H54 (cell line): Measurements from ENCODE around the gene POPDC3.

ENCODE experiments used
- DNase-seq: peaks from one replicate; pipeline ENCODE4 v3.0.0; 2011; ENCODE audit warnings: low spot score, mixed read lengths; ENCODE audit not compliant: insufficient read length
- FAIRE-seq: peaks from 3 replicates; lab custom pipeline; 2011; peaks lifted over from hg19 to GRCh38; lab: Jason Lieb, UNC
- POLR2A ChIP-seq: IDR thresholded peaks from 2 replicates; pipeline ENCODE4 v1.6.1; 2011; ENCODE audit warnings: low read depth, mild to moderate bottlenecking, low read length

The POPDC3 gene

DNA sequence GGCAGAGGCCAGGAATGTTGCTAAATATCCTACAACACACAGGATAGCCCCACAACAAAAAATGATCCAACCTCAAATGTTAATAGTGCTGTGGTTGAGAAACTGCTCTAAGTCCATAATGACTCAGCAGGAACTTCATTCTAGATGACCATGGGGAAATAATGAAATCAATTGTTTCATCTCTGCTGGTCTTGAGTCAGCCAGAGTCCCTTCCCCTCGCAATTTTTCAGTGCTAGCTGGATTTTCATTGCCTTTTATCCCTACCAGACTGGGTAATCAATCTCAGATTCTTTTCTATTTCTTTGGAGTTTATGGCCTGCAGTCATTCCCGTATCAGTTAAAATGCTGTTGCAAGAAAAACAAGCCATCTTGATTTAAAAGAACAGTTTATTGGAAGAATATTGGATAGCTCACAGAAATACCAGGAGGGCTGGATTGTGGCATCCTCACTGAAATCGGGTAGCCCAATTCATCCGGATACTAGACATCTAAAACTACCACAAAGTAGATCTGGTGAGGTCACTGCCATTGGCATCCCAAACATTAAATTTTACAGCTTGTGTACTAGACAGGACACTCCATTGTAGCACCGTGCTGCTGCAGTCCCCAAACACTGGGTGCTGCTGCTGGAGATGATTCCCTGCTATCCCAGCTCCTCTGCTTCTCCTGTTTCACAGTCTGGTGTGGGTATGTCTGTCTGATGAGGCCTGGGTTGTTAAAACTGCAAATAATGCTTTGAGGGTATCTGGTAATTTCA, 30.3 kb upstream of the POPDC3 start:
- DNase-seq = peak; percentile 10
- FAIRE-seq = peak; percentile 43

DNA sequence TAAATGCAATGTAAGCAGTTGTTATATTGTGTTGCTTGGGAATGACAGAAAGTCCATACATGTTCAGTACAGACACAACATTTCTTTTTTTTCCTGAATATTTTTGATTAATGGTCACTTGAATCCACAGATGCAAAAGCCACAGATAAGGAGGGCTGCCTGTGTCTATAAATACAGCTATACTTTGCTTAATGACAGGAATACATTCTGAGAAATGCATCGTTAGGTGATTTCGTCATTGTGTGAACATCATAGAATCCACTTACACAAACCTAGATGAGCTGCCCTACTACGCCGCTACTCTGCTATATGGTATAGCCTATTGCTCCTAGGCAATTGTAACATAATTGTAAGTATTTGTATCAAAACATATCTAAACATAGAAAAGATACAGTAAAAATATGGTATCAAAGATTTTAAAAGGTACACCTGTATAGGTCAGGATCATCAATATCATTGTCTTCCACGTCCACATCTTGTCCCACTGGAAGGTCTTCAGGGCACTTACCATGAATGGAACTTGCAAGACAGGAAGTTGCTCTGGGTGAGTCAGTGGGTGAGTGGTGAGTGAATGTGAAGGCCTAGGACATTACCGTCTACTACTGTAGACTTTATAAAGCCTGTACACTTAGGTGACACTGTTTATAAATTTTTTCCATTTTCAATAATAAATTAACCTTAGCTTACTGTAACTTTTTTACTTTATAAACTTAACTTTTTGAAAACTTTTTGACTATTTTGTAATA, 27.9 kb upstream of the POPDC3 start:
- FAIRE-seq = no peak
- no peak for TF ChIP-seq POLR2A
- no peak for DNase-seq

More for the DNA sequence above, 30.3 kb upstream of the POPDC3 start:
- no peak for TF ChIP-seq POLR2A

DNA sequence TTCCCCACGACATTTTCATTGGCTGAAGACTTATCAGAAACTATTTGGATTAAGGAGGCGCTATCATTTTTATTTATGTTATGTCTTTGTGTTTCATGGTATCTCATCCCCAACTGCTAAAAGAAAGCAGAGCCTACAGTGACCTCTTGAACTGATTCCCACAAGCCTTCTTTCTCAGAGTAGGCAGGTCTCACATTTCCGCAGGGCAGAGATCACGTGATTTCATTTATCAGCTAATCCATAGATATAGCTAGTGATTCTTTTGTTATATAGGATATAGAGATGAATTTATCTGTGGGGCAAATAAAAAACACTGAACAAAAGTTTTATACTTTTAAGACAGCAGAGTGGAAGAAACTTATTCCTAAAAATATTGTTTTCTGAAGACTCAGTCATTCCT, 25.0 kb upstream of the POPDC3 start:
- no peak for TF ChIP-seq POLR2A
- no peak for DNase-seq
- no peak for FAIRE-seq

DNA sequence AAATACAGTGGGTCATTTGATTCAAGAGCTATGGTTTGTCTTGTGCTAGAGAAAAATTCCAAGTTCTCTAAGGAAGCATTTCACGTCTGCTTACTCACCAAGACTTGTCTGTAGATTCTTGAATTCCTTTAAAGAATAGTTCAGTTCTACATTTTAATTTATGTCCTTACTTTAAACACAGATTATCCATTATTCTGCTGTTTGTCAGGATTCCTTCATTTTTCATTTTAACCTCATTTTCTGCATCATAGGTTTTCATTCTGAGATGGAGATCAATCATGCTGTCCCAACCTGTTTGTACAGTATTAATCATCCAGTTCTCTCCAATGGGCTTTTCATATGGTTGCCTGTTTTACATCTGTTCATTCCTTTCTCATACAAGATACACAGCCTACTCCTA, 24.5 kb upstream of the POPDC3 start:
- TF ChIP-seq POLR2A = no peak
- FAIRE-seq = no peak

DNA sequence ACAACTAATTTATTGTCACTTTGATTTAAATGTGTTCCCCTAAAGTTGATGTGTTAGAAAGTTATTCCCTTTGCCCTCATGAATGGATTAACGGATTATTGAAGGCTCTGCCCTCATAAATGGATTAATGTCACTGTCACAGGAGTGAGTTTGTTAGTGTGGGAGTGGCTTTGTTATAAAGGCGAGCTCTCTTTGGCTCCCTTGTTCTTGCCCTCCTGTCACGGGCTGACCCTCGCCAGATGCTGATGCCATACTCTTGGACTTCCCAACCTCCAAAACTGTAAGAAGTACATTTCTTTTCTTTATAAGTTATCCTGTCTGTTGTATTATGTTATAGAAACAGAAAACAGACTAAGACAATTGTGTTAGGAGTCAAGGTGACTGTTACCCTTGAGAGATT, 22.7 kb upstream of the POPDC3 start:
- TF ChIP-seq POLR2A = no peak
- FAIRE-seq (no peak), DNase-seq (no peak)

More for the DNA sequence above, 24.5 kb upstream of the POPDC3 start:
- DNase-seq = no peak

DNA sequence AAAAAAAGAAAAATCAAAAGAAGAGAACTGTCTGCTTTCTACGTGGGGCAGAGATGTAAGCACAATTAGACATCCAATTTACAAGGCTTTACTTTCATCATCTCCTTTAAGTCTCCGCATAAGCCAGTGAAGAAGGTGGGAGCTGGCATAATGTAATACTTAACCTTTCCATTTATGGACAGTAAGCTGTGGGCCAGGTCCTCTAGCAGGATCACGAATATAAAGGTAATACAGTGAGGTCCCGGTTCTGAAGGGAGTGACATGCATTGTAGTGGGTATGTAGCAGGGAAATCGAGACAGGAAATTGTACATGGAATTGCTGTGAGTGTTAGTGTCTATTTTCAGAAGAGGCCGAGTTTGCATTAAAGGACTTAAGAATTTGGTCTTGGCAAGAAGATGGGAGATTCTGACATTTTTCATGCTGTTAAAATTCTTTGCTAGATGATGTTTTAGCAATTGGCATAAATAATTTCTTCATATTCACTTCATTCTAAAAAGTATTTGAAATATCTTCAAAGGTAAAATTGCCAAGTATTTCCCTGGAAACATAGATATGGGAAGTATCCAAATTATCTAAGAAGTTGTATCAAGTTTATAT, 20.4 kb upstream of the POPDC3 start:
- DNase-seq = no peak
- FAIRE-seq = no peak
- TF ChIP-seq POLR2A = no peak

DNA sequence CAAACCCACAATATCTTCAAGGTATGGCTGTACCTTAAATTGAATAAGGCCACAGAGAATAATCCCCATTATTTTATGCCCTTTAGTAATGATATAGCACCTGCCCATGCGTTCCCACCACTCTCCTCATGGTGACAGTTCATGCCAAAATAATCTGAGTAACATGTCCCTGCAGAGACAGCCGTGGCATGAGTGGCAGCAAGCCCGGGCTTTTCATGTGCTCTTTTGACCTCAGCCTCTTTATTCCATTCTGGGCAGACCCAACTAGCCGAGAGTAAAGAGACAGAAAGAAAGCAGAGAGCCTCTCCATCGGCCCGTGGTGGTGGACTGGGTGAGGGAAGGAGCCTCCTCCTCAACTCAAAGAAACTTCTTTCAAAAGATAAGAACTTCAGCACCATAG, 19.9 kb upstream of the POPDC3 start:
- FAIRE-seq (no peak), DNase-seq (no peak)
- TF ChIP-seq POLR2A = no peak

DNA sequence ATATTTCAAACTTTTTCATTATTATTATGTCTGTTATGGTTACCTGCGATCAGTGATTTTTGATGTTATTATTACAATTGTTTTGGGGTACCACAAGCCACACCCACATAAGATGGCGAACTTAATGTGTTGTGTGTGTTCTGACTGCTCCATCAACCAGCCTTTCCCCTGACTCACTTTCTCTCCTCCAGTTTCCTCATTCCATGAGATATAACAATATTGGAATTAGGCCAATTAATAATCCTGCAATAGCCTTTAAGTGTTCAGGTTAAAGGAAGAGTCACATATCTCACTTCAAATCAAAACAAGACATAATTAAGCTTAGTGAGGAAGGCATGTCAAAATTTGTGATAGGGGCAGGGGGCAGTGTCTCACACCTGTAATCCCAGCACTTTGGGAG, 16.3 kb upstream of the POPDC3 start:
- TF ChIP-seq POLR2A = no peak
- FAIRE-seq (no peak), DNase-seq (no peak)

DNA sequence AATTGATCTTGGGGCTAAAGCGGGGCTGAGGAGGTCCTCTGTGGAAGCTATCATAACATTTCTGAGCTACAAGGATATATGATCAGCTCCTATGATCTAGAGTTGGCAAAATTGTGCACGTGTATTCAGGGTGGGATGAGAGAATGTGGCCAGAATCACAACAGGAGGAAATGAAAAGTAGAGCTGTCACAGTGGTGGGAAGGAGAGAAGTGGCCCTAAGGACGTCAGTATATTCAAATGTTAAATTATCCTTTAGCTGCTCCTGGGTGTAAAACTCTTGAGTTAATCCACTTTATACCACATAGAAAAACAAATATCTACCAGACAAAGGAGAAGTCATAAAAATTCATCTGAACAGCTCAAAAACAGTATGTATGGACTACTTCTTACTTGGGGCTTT, 14.8 kb upstream of the POPDC3 start:
- no peak for TF ChIP-seq POLR2A
- DNase-seq (no peak), FAIRE-seq (no peak)

DNA sequence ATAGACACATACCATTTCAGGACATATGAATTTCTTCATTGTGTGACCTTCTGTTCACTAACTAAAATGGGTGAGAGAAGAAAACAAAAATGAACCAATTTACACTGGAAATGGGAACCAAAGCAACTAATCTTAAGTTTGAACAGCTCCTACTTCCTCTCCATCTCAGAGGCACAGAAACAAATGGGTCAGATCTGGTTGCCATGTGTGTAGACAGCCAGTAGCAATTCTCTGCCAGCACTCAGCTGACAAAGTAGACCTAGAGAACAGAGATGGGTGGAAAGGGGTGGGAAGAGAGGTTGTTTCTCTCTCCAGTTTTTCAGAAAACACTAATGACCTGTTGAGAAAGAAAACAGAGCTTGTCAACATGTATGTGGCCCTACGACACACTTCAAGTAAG, 14.3 kb upstream of the POPDC3 start:
- DNase-seq = no peak
- no peak for TF ChIP-seq POLR2A
- FAIRE-seq = no peak

DNA sequence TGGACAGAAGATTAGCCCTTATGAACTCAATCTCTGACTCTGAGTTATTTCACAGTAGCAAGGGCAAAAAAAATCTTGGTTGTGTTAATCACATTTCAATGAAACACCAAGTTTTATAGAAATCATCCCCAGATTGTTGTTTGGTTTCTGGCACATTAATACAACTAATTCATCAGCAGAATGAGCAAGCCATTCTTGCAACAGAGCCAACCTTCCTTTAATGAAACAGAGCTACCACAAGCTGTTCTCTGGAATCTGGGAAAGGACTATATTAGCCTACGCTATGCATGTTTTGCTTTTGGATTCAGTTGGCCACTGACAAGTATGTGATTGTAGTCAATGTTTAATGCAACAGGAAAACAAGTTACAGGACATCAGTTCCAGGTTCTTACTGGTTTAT, 13.8 kb upstream of the POPDC3 start:
- DNase-seq (no peak), FAIRE-seq (no peak)
- TF ChIP-seq POLR2A = no peak

DNA sequence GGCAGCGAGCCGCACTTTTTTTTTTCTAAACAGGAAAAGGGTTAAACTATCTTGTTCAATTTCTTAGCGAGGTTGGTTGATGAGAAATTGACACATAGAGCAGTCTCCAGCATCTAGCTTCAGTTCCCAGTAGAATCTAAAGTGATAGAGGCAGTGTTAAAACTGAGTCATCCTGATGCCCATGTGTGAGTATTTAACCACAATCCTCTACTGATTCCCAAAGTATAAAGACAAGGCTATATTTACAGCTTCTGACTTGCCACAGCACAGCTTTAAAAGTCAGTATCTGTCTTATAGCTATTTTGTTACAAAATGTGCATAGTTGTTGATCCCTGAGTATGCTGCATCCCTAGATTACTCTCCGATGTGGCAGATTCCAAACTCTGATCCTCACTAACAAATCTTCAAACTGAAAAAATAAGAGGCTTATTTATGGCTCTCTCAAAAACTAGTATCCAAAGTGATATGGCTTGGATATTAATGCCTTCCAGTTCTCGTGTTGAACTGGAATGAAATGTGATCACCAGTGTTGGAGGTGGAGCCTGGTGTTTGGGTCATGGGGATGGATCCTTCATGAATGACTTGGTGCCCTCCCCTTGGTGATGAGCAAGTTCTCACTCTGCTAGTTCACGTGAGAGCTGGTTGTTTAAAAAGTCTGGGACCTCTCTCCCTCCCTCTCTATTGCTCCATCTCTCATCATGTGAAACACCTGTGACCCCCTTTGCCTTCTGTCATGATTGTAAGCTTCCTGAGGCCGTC, 13.1 kb upstream of the POPDC3 start:
- no peak for FAIRE-seq
- no peak for TF ChIP-seq POLR2A
- DNase-seq = no peak

DNA sequence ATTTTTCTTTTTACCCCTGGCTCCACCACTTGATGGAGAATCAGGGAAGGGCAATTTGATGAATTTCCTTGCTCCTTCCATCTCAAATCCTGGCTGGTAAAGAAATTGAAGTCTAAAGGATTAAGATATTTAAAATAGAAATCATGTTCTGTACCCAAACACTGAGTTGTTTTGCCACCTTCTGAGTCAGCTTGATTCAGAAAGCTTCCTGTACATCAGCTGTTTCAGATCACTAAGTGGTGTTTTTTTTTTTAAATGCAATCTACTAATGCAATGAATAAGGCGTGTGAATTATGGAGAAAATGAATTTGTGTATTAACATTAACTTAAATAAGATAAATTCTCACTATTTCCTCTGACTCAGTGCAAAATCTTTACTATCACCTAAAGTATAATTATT, 11.5 kb upstream of the POPDC3 start:
- DNase-seq = no peak
- no peak for TF ChIP-seq POLR2A
- no peak for FAIRE-seq
